LNCAP (cell line): ENCODE results near the gene INSYN2A.

ENCODE experiments used
- CTCF ChIP-seq: fragments of 450-650 bp; IDR thresholded peaks from 2 replicates; pipeline ENCODE4 v1.5.1; 2017; ENCODE audit warnings: mild to moderate bottlenecking

INSYN2A gene

GRCh38 chr10:127228195-127228787 is 31.9 kb upstream of the INSYN2A start:
- no peak for TF ChIP-seq CTCF

DNA sequence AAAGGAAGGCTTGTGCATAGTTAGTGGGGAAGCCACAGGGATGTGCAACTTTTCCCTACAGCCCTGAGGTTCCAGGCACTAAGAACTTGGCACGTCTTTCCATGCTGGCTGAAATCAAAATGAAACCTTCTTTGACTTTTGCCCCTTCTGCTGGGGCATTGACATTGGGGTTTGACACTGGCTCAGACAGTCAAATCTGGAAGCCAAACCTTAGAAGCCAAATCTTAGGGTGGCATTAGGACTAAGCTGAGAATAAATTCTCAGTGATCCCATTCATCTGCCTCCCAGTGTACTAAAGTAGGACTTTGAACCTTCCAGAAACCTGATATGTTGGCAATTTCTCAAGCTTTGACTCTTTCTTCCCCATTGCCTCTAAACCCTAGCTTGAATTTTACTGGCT is 31.3 kb upstream of the INSYN2A start:
- TF ChIP-seq CTCF, result no peak

DNA sequence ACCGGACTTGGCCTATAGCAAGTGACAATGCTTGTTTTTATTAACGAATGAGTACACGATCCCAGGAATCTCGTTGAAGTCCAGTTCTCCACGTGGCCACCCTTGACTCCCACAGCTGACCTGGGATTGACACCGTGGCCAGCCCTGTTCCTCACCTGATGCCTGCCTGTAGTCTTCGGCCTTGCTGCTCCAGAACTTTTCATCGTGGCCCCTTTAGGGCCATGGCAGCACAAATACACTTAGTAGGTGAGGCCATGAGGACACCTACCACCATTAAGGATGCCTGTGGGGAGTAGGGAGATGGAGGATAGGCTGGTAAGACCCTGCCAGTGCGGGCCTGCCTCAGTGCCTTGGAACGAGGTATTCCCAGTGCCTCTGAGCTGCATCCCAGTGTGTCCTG is 30.6 kb upstream of the INSYN2A start:
- TF ChIP-seq CTCF, result no peak

GRCh38 chr10:127221281-127221680 is 24.9 kb upstream of the INSYN2A start:
- no peak for TF ChIP-seq CTCF

GRCh38 chr10:127218658-127219057 is 22.3 kb upstream of the INSYN2A start:
- TF ChIP-seq CTCF, result no peak

- TF ChIP-seq CTCF, result no peak
Observed at GRCh38 chr10:127216786-127217185, 20.4 kb upstream of the INSYN2A start.

GRCh38 chr10:127216274-127216673 is 19.9 kb upstream of the INSYN2A start:
- no peak for TF ChIP-seq CTCF

DNA sequence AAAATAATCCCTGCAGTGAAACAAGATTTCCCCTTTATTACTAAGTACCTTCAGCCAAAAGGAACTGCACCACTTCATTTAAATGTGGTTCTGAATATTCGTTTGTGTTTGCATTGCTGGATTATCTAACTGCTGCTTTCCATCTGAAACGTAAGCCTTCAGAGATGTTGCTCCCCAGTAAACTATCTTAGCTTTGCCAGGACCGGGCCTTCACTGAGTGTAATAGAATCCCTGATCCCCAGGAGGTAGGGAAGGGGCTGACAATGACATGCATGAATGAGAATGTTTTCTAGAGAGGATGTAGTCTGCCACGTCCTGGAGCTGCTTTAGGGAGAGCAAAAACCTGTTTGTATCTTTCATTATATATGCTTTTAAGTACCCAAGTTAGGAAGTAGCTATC is 19.5 kb upstream of the INSYN2A start:
- no peak for TF ChIP-seq CTCF
